Thoracic aorta (tissue), 2 donors: ENCODE measurements around the gene DMRTB1. TPM values are rescaled to one million over a fixed set of nuclear protein-coding genes. Genes with fewer than 3 reads are reported as not detected.

Experiments
- ATAC-seq: fragments of 150-250 bp; one replicate; pipeline ENCODE4 v1.8.0; 2017; ENCODE audit warnings: low read depth; ENCODE audit not compliant: insufficient number of reproducible peaks, low FRiP score
- DNase-seq: peaks from one replicate; pipeline ENCODE4 v3.0.0-alpha.2; 2020; ENCODE audit warnings: low spot score
- H3K27ac ChIP-seq, 2 donors: fragments of 200-600 bp; sonication (generic); 1 replicate in 1 of 2; 2 replicates in 1 of 2; pipeline ENCODE4 v1.5.1; 2016; ENCODE audit warnings: mild to moderate bottlenecking in 2 of 2, moderate library complexity in 2 of 2
- H3K27me3 ChIP-seq: fragments of 200-600 bp; sonication (generic); replicated peaks from 2 replicates; pipeline ENCODE4 v1.6.0; 2016; ENCODE audit warnings: mild to moderate bottlenecking; ENCODE audit not compliant: insufficient read depth
- H3K36me3 ChIP-seq: fragments of 200-600 bp; sonication (generic); one replicate; pipeline ENCODE4 v1.5.1; 2016
- H3K4me1 ChIP-seq, 2 donors: fragments of 200-600 bp; sonication (generic); 1 replicate in 1 of 2; 2 replicates in 1 of 2; pipeline versions ENCODE4 v1.5.1 to v1.6.0; 2016; ENCODE audit warnings: low read depth in 2 of 2, mild to moderate bottlenecking in 1 of 2; ENCODE audit not compliant: control insufficient read depth in 1 of 2
- H3K4me3 ChIP-seq: fragments of 200-600 bp; sonication (generic); 2 replicates; pipeline ENCODE4 v1.5.1; 2016; ENCODE audit warnings: mild to moderate bottlenecking
- H3K9me3 ChIP-seq: fragments of 200-600 bp; sonication (generic); 2 replicates; pipeline ENCODE4 v1.5.1; 2016
- total RNA-seq, 2 donors: library from RNA; depleted of rRNA; stranded (reverse); fragments of >200 nt; gene quantifications; one replicate each; pipeline versions ENCODE4 v1.1.0 to v1.2.3, GENCODE V29; 2016
- TF ChIP-seq, protein P1 (sequence below): fragments of 200-600 bp; sonication (generic); IDR thresholded peaks from one replicate; pipeline ENCODE4 v1.5.1; 2019; ENCODE audit warnings: antibody characterized with exemption

DMRTB1 gene
- total RNA-seq: not detected

DNA sequence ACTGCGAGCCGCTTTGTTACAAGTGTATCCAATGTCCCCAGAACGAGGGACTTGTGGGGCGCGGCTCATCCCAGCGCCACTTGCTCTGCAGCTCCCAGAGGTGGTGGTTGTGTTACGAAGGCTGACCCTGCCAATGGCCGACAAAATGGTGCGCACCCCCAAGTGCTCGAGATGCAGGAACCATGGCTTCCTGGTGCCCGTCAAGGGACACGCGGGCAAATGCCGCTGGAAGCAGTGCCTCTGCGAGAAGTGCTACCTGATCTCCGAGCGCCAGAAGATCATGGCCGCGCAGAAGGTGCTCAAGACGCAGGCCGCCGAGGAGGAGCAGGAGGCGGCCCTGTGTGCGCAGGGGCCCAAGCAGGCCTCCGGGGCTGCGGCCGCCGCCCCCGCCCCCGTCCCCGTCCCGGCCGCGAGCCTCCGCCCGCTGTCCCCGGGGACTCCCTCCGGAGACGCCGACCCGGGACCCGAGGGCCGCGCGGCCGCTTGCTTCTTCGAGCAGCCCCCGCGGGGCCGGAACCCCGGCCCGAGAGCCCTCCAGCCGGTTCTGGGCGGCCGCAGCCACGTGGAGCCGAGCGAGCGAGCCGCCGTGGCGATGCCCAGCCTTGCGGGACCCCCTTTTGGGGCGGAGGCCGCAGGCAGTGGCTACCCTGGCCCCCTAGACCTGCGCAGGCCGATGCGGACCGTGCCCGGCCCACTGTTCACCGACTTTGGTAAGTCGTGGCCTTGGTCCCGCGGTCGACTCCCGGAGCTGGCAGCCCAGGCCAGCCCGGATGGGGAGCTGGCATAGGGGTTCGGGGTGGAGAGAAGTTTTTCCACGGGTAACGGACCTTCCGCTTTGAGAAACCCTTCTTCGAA lies at the start of gene DMRTB1:
DMRTB1 (plus strand) TSS at position 79 of the 855 bp plus-strand sequence; CDS start at position 134, 55 bp downstream.
- no peaks in the 10 kb centered on the region for H3K9me3 ChIP-seq
- TF ChIP-seq, protein P1, sequence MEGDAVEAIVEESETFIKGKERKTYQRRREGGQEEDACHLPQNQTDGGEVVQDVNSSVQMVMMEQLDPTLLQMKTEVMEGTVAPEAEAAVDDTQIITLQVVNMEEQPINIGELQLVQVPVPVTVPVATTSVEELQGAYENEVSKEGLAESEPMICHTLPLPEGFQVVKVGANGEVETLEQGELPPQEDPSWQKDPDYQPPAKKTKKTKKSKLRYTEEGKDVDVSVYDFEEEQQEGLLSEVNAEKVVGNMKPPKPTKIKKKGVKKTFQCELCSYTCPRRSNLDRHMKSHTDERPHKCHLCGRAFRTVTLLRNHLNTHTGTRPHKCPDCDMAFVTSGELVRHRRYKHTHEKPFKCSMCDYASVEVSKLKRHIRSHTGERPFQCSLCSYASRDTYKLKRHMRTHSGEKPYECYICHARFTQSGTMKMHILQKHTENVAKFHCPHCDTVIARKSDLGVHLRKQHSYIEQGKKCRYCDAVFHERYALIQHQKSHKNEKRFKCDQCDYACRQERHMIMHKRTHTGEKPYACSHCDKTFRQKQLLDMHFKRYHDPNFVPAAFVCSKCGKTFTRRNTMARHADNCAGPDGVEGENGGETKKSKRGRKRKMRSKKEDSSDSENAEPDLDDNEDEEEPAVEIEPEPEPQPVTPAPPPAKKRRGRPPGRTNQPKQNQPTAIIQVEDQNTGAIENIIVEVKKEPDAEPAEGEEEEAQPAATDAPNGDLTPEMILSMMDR: no peak
- H3K4me1 ChIP-seq: no peaks in the 10 kb centered on the region
- no peaks in the 10 kb centered on the region for H3K27me3 ChIP-seq
- no peak within 1 kb of the TSS for H3K4me3 ChIP-seq
- DNase-seq (no peak), ATAC-seq (no peak)
- H3K36me3 ChIP-seq: no peaks in the 10 kb centered on the region
- no peak within 1 kb of the TSS for H3K27ac ChIP-seq

DNA sequence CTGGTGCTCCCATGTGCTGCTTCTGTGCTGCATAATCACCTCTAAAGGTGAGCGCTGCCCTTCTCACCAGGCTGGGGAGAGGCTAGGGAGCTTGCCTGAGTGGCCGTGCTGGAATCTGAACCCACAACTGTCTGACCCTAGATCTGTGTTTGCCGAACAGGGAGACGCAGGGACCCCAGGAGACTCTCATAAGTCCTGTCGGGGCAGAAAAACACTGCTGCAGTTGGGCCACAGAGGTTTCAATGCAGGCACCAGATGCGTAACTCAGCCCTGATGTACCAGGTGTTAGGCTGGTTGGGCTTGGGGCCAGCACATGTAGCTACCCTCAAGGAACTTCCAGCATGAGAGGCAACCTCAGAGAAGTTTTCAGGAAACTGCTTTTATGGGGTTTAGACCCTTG lies 49.5 kb upstream of the DMRTB1 start:
- no peak for DNase-seq
- H3K36me3 ChIP-seq: no peaks in the 10 kb centered on the region
- no peaks in the 10 kb centered on the region for H3K9me3 ChIP-seq
- H3K4me3 ChIP-seq: no peak overlapping the region
- no peaks in the 10 kb centered on the region for H3K27me3 ChIP-seq
- H3K27ac ChIP-seq: no peak overlapping the region
- TF ChIP-seq, protein P1: no peak
- no peaks in the 10 kb centered on the region for H3K4me1 ChIP-seq
- ATAC-seq: no peak

GRCh38 chr1:53410100-53410541 lies 49.1 kb upstream of the DMRTB1 start:
- DNase-seq (no peak), ATAC-seq (no peak)
- no peaks in the 10 kb centered on the region for H3K9me3 ChIP-seq
- TF ChIP-seq, protein P1: no peak
- H3K4me1 ChIP-seq: no peaks in the 10 kb centered on the region
- no peaks in the 10 kb centered on the region for H3K27me3 ChIP-seq
- no peak overlapping the region for H3K4me3 ChIP-seq
- no peak overlapping the region for H3K27ac ChIP-seq
- H3K36me3 ChIP-seq: no peaks in the 10 kb centered on the region

DNA sequence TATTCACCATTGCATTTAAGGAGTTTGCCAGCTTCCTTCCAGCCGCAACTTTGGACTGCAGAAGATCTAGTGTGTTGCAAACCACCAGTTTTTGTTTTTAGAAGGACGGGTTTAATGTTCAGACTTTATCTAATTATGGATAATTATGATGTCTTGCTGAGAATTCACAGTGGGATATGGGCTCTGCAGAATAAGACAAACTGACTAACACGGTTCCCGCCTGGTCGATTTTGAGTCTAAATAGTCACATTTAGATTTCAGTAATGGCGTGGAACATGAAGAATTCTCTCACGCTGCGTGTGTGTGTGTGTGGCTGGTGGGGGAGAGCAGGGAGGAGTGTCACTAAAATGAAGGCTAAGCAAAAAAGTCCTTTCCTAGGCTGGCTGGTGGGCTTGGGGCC lies 48.5 kb upstream of the DMRTB1 start:
- no peak for DNase-seq
- Histone ChIP-seq H3K9me3 (no peaks in the 10 kb centered on the region), H3K27ac (no peak overlapping the region), H3K4me3 (no peak overlapping the region), H3K27me3 (no peaks in the 10 kb centered on the region), H3K36me3 (no peaks in the 10 kb centered on the region), H3K4me1 (no peaks in the 10 kb centered on the region)
- no peak for ATAC-seq
- TF ChIP-seq, protein P1: no peak

GRCh38 chr1:53411541-53412152 lies 47.6 kb upstream of the DMRTB1 start:
- no peak for ATAC-seq
- no peaks in the 10 kb centered on the region for H3K9me3 ChIP-seq
- H3K27me3 ChIP-seq: no peaks in the 10 kb centered on the region
- TF ChIP-seq, protein P1: no peak
- H3K4me3 ChIP-seq: no peak overlapping the region
- H3K27ac ChIP-seq: no peak overlapping the region
- no peaks in the 10 kb centered on the region for H3K4me1 ChIP-seq
- no peaks in the 10 kb centered on the region for H3K36me3 ChIP-seq
- DNase-seq: no peak
